SK-N-MC (cell line): ENCODE data around the gene EIF3B.
"Not testable (repeated sequence)": the region's sequence is repeated elsewhere in the genome, so short reads cannot be mapped to it uniquely, and the experiment has no call there.

Experiments
- DNase-seq: peaks from one replicate; pipeline ENCODE4 v3.0.0-alpha.2; 2011; ENCODE audit warnings: low read depth, low spot score
- H3K27ac ChIP-seq: fragments of 200-600 bp; sonication (generic); 2 replicates; pipeline ENCODE4 v1.5.1; 2016; ENCODE audit warnings: mixed run types
- H3K36me3 ChIP-seq: fragments of 200-600 bp; sonication (generic); 2 replicates; pipeline ENCODE4 v1.6.1; 2017; ENCODE audit warnings: antibody characterized with exemption, low read length, mixed read lengths; ENCODE audit not compliant: insufficient read depth
- H3K4me3 ChIP-seq: fragments of 200-600 bp; sonication (generic); 2 replicates; pipeline ENCODE4 v1.5.1; 2016
- H3K9ac ChIP-seq: fragments of 200-600 bp; sonication (generic); 2 replicates; pipeline ENCODE4 v1.8.0; 2017; ENCODE audit warnings: mixed run types, mixed read lengths; ENCODE audit not compliant: insufficient read length
- H3K9me3 ChIP-seq: fragments of 200-600 bp; sonication (generic); 2 replicates; pipeline ENCODE4 v1.6.1; 2017; ENCODE audit warnings: low read depth, mild to moderate bottlenecking, antibody characterized with exemption, low read length, moderate library complexity, mixed read lengths
- EZH2 ChIP-seq: fragments of 200-600 bp; sonication (generic); IDR thresholded peaks from one replicate; pipeline ENCODE4 v1.6.1; 2017; ENCODE audit warnings: antibody characterized with exemption
- FOXP2 ChIP-seq: optimal IDR thresholded peaks from 2 replicates; pipeline ENCODE3; 2011; ENCODE audit warnings: mild to moderate bottlenecking, moderate library complexity; ENCODE audit not compliant: insufficient read depth; ENCODE audit errors: extremely low read length, control extremely low read depth
- POLR2AphosphoS5 ChIP-seq: IDR thresholded peaks from 2 replicates; pipeline ENCODE4 v1.6.1; 2012; ENCODE audit warnings: mild to moderate bottlenecking, low read depth, low read length, borderline replicate concordance

EIF3B gene

GRCh38 chr7:2411049-2411448 lies 56.4 kb downstream of the EIF3B start:
- Histone ChIP-seq H3K36me3 (no peaks in the 10 kb centered on the region), H3K9me3 (no peaks in the 10 kb centered on the region), H3K9ac (no peak overlapping the region), H3K27ac (no peak overlapping the region), H3K4me3 (no peak overlapping the region)
- DNase-seq: no peak
- TF ChIP-seq FOXP2 (no peak), EZH2 (no peak), POLR2AphosphoS5 (no peak)

GRCh38 chr7:2411815-2412586 lies 57.4 kb downstream of the EIF3B start:
- Histone ChIP-seq H3K27ac (no peak overlapping the region), H3K4me3 (no peak overlapping the region), H3K36me3 (no peaks in the 10 kb centered on the region), H3K9ac (no peak overlapping the region), H3K9me3 (no peaks in the 10 kb centered on the region)
- no peak for DNase-seq
- TF ChIP-seq FOXP2 (no peak), POLR2AphosphoS5 (no peak), EZH2 (no peak)

DNA sequence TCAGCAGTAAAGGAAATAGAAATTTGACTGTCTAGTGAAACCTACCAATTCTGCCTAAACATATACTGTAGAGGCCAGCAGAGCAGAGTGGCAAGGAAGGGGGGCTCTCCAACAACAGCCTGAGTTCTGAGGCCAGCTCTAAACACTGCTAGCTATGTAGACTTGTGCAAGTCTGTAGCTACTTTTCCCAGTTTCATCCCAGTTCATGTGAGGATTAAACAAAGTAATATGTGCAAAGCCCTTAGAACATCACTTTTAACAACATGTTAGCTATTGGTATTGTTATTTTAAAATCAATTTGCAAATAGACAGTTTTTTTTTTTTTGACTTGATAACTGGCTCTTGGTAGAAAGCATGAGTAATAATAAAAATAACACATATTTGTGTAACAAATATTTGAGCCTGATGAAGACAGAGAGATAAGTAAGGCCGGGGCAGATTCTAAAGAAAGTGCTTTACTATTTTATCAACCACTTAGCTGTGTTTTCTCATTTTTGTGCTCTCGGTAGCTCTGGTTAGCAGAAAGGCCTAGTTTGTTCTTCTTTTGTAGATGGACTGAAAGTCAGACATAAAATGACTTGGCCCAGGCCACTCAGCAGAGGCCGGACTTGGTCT lies 58.1 kb downstream of the EIF3B start:
- Histone ChIP-seq H3K27ac (no peak overlapping the region), H3K4me3 (no peak overlapping the region), H3K9ac (no peak overlapping the region), H3K9me3 (no peaks in the 10 kb centered on the region), H3K36me3 (no peaks in the 10 kb centered on the region)
- TF ChIP-seq POLR2AphosphoS5 (no peak), EZH2 (no peak)
- DNase-seq: no peak

GRCh38 chr7:2416063-2416462 lies 61.4 kb downstream of the EIF3B start:
- Histone ChIP-seq H3K36me3 (no peaks in the 10 kb centered on the region), H3K9me3 (no peaks in the 10 kb centered on the region), H3K9ac (no peak overlapping the region), H3K27ac (no peak overlapping the region), H3K4me3 (no peak overlapping the region)
- DNase-seq: no peak
- TF ChIP-seq POLR2AphosphoS5 (no peak), FOXP2 (no peak), EZH2 (no peak)

GRCh38 chr7:2416650-2417049 lies 62.0 kb downstream of the EIF3B start:
- DNase-seq: no peak
- no peaks in the 10 kb centered on the region for H3K36me3 ChIP-seq
- no peak overlapping the region for H3K9ac ChIP-seq
- TF ChIP-seq POLR2AphosphoS5 (no peak), EZH2 (no peak), FOXP2 (no peak)
- no peaks in the 10 kb centered on the region for H3K9me3 ChIP-seq
- H3K4me3 ChIP-seq: no peak overlapping the region
- H3K27ac ChIP-seq: no peak overlapping the region

DNA sequence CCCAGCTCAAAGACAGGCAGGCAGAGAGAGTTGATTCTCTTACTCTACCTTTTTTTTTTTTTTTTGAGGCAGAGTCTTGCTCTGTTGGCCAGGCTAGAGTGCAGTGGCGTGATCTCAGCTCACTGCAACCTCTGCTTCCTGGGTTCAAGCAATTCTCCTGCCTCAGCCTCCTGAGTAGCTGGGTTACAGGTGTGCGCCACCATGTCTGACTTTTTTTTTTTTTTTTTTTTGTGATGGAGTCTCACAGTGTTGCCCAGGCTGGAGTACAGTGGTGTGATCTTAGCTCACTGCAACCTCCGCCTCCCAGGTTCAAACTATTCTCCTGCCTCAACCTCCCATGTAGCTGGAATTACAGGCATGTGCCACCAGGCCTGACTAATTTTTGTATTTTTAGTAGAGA lies 62.6 kb downstream of the EIF3B start:
- H3K9me3 ChIP-seq, H3K36me3 ChIP-seq, DNase-seq, H3K27ac ChIP-seq, H3K4me3 ChIP-seq, H3K9ac ChIP-seq: not testable (repeated sequence)

DNA sequence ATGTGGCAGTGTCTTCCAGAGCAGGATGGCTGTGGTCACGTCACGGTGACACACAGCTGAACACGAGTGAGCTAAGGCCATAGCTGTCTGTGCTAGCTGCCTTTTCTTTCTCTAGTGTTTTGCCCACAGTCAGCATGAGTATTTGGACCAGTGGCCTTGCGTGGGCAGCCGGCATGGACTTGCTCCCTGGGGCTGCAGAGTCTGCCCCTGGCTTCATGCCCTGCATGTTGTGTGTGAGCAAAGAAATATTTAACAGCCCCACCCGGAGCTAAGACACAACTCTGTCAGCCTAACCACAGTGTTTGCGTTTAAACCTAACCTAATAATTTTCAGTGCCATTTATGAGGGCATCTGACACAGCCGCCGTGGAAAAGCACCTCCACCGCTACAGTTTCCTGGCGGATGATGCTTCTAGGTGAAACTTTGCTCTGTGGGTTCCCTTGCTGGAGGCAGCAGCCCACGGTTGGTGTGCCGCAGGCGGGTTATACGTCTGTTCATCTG lies 63.4 kb downstream of the EIF3B start:
- Histone ChIP-seq H3K27ac (no peak overlapping the region), H3K4me3 (no peak overlapping the region), H3K9me3 (no peaks in the 10 kb centered on the region), H3K36me3 (no peaks in the 10 kb centered on the region), H3K9ac (no peak overlapping the region)
- no peak for TF ChIP-seq EZH2
- TF ChIP-seq POLR2AphosphoS5: no peak
- TF ChIP-seq FOXP2: no peak
- DNase-seq: no peak

- no peak for DNase-seq
- H3K9me3 ChIP-seq: no peaks in the 10 kb centered on the region
- H3K9ac ChIP-seq: no peak overlapping the region
- no peaks in the 10 kb centered on the region for H3K36me3 ChIP-seq
- no peak for TF ChIP-seq EZH2
- TF ChIP-seq POLR2AphosphoS5: no peak
- no peak for TF ChIP-seq FOXP2
- H3K4me3 ChIP-seq: no peak overlapping the region
- no peak overlapping the region for H3K27ac ChIP-seq
Measured at GRCh38 chr7:2420216-2420933, 65.7 kb downstream of the EIF3B start.

- Histone ChIP-seq H3K4me3 (no peak overlapping the region), H3K9ac (no peak overlapping the region), H3K27ac (no peak overlapping the region), H3K9me3 (no peaks in the 10 kb centered on the region), H3K36me3 (no peaks in the 10 kb centered on the region)
- TF ChIP-seq EZH2 (no peak), FOXP2 (no peak), POLR2AphosphoS5 (no peak)
- no peak for DNase-seq
Measured at GRCh38 chr7:2421943-2422310, 67.3 kb downstream of the EIF3B start.
